GM23338 (cell line): ENCODE results near the gene ABHD6. TPM values are rescaled to one million over a fixed set of nuclear protein-coding genes. Genes with fewer than 3 reads are reported as not detected.

Experiments used
- ATAC-seq: fragments of 200-7000 bp; cut with Tn5 transposase; 3 replicates; pipeline ENCODE4 v1.9.1; 2020
- DNase-seq: peaks from one replicate; pipeline ENCODE4 v3.0.0-alpha.2; 2015; ENCODE audit warnings: low spot score
- H2AFZ ChIP-seq: fragments of 200-600 bp; sonication (generic); 2 replicates; pipeline ENCODE4 v1.8.0; 2016; ENCODE audit warnings: antibody characterized with exemption, mild to moderate bottlenecking, moderate library complexity
- H3F3A ChIP-seq: fragments of 200-600 bp; sonication (generic); replicated peaks from 2 replicates; pipeline ENCODE4 v1.8.0; 2017; ENCODE audit warnings: antibody characterized with exemption, mixed run types, low read depth
- H3K27ac ChIP-seq: fragments of 200-600 bp; sonication (generic); 2 replicates; pipeline ENCODE4 v1.6.1; 2016; ENCODE audit warnings: low read depth
- H3K27me3 ChIP-seq: fragments of 200-600 bp; sonication (generic); 2 replicates; pipeline ENCODE4 v1.8.0; 2016; ENCODE audit warnings: mild to moderate bottlenecking, mixed run types, moderate library complexity; ENCODE audit not compliant: insufficient read depth
- H3K36me3 ChIP-seq: fragments of 200-600 bp; sonication (generic); 2 replicates; pipeline ENCODE4 v1.8.0; 2016; ENCODE audit warnings: mild to moderate bottlenecking; ENCODE audit not compliant: insufficient read depth
- H3K4me1 ChIP-seq: fragments of 200-600 bp; sonication (generic); 2 replicates; pipeline ENCODE4 v1.8.0; 2016; ENCODE audit warnings: mild to moderate bottlenecking, moderate library complexity; ENCODE audit not compliant: insufficient read depth
- H3K4me2 ChIP-seq: fragments of 200-600 bp; sonication (generic); 2 replicates; pipeline ENCODE4 v1.7.1; 2017; ENCODE audit warnings: mixed run types
- H3K4me3 ChIP-seq: fragments of 200-600 bp; sonication (generic); 2 replicates; pipeline ENCODE4 v1.6.1; 2016; ENCODE audit warnings: mixed run types
- H3K79me2 ChIP-seq: fragments of 200-600 bp; sonication (generic); replicated peaks from 2 replicates; pipeline ENCODE4 v1.8.0; 2017; ENCODE audit warnings: mild to moderate bottlenecking; ENCODE audit not compliant: insufficient read depth
- H3K9me2 ChIP-seq: fragments of 200-600 bp; sonication (generic); 2 replicates; pipeline ENCODE4 v1.8.0; 2017; ENCODE audit not compliant: insufficient read depth
- H4K20me1 ChIP-seq: fragments of 200-600 bp; sonication (generic); replicated peaks from 2 replicates; pipeline ENCODE4 v1.8.0; 2017; ENCODE audit warnings: mild to moderate bottlenecking; ENCODE audit not compliant: insufficient read depth
- H3K27ac Mint-ChIP-seq: 2 replicates; pipeline ENCODE4 v1.8.0; 2020; ENCODE audit warnings: inconsistent platforms, mild to moderate bottlenecking, moderate library complexity, mixed read lengths
- H3K27me3 Mint-ChIP-seq: 3 replicates; pipeline ENCODE4 v1.8.0; 2022; ENCODE audit warnings: low read depth, mild to moderate bottlenecking, moderate library complexity, mixed read lengths, inconsistent platforms; ENCODE audit not compliant: insufficient read depth, poor library complexity
- H3K36me3 Mint-ChIP-seq: 3 replicates; pipeline ENCODE4 v1.8.0; 2021; ENCODE audit warnings: low read depth, mild to moderate bottlenecking, inconsistent platforms, moderate library complexity, mixed read lengths
- H3K4me1 Mint-ChIP-seq: 3 replicates; pipeline ENCODE4 v1.8.0; 2020; ENCODE audit warnings: mild to moderate bottlenecking, inconsistent platforms, mixed read lengths
- H3K4me3 Mint-ChIP-seq: 3 replicates; pipeline ENCODE4 v1.8.0; 2021; ENCODE audit warnings: moderate library complexity, mild to moderate bottlenecking, inconsistent platforms, mixed read lengths
- H3K9me3 Mint-ChIP-seq: 3 replicates; pipeline ENCODE4 v1.8.0; 2020; ENCODE audit warnings: moderate library complexity, mild to moderate bottlenecking, inconsistent platforms, mixed read lengths
- CREB1 ChIP-seq: fragments of 250-450 bp; sonication (Bioruptor Pico); IDR thresholded peaks from 2 replicates; pipeline ENCODE4 v1.5.0; 2020; ENCODE audit warnings: low read depth, mild to moderate bottlenecking, moderate library complexity
- CTCF ChIP-seq, 2 experiments: fragments of 200-600 bp in 1 of 2; sonication (generic) in 1 of 2; conservative IDR thresholded peaks; 2 replicates each; pipeline versions ENCODE4 v1.5.1 to v1.6.1; 2016 to 2017; ENCODE audit warnings: antibody characterized with exemption in 2 of 2, low read depth in 2 of 2, mild to moderate bottlenecking in 2 of 2, moderate library complexity in 1 of 2
- ETS1 ChIP-seq: IDR thresholded peaks from 2 replicates; pipeline ENCODE4 v1.6.1; 2016; ENCODE audit warnings: antibody characterized with exemption
- EZH2 ChIP-seq: fragments of 200-600 bp; sonication (generic); IDR thresholded peaks from one replicate; pipeline ENCODE4 v1.8.0; 2017; ENCODE audit warnings: antibody characterized with exemption, mild to moderate bottlenecking, low read depth; ENCODE audit not compliant: unreplicated experiment
- EZH2phosphoT487 ChIP-seq: fragments of 200-600 bp; sonication (generic); IDR thresholded peaks from one replicate; pipeline ENCODE4 v1.8.1; 2018; ENCODE audit warnings: antibody characterized with exemption; ENCODE audit not compliant: unreplicated experiment
- NANOG ChIP-seq: IDR thresholded peaks from 2 replicates; pipeline ENCODE4 v1.6.1; 2016; ENCODE audit warnings: antibody characterized with exemption, borderline replicate concordance
- REST ChIP-seq: IDR thresholded peaks from one replicate; pipeline ENCODE4 v1.6.1; 2018; ENCODE audit warnings: antibody characterized with exemption; ENCODE audit not compliant: unreplicated experiment
- STAT1 ChIP-seq: IDR thresholded peaks from one replicate; pipeline ENCODE4 v1.6.1; 2016; ENCODE audit warnings: antibody characterized with exemption; ENCODE audit not compliant: unreplicated experiment
- ZNF114 ChIP-seq: fragments of 250-450 bp; sonication (Bioruptor Pico); IDR thresholded peaks from 2 replicates; pipeline ENCODE4 v1.5.0; 2020; ENCODE audit warnings: mild to moderate bottlenecking, moderate library complexity
- ZNF331 ChIP-seq: fragments of 250-450 bp; sonication (Bioruptor Pico); IDR thresholded peaks from 2 replicates; pipeline ENCODE4 v1.5.0; 2020; ENCODE audit warnings: low read depth, mild to moderate bottlenecking, moderate library complexity
- polyA plus RNA-seq: library from polyadenylated mRNA; unstranded; fragments of >200 nt; fragmentation: Nextera tagmentation; extraction: Ambion mirVana; gene quantifications from 2 replicates; pipeline ENCODE4 v1.2.1, GENCODE V29; 2016
- total RNA-seq: library from RNA; depleted of rRNA; stranded (reverse); fragments of >200 nt; shearing (Covaris generic); gene quantifications from 2 replicates; pipeline ENCODE4 v1.2.3, GENCODE V29; 2014

The ABHD6 gene
- total and polyA plus RNA-seq, 2 experiments from 2014 or later = 3.7 to 5.5 TPM

GRCh38 chr3:58197588-58197987 lies 40.0 kb upstream of the ABHD6 start:
- Histone ChIP-seq H3K27me3 (no peaks in the 10 kb centered on the region), H2AFZ (no peak overlapping the region), H3K4me3 (no peak overlapping the region), H3K36me3 (no peaks in the 10 kb centered on the region), H3K27ac (no peak overlapping the region), H3K9me2 (no peaks in the 10 kb centered on the region), H4K20me1 (no peaks in the 10 kb centered on the region), H3F3A (no peaks in the 10 kb centered on the region), H3K4me2 (no peak overlapping the region), H3K4me1 (no peaks in the 10 kb centered on the region), H3K79me2 (no peaks in the 10 kb centered on the region)
- Mint-ChIP-seq H3K27me3 (peaks cover 2% of the 10 kb centered on the region), H3K4me1 (no peaks in the 10 kb centered on the region), H3K27ac (no peak overlapping the region), H3K36me3 (no peaks in the 10 kb centered on the region), H3K4me3 (no peak overlapping the region), H3K9me3 (peaks cover 6% of the 10 kb centered on the region; the same call in 1 of the 3 replicates)
- DNase-seq = no peak
- no peak for ATAC-seq
- TF ChIP-seq NANOG (no peak), CTCF (conservative IDR thresholded peaks at IDR 0.05; ENCODE audit: low read depth in 2 of 2) (no peak), ZNF331 (no peak), EZH2phosphoT487 (no peak), CREB1 (CRISPR knock-in tag) (no peak), STAT1 (no peak), ZNF114 (CRISPR knock-in tag) (no peak), EZH2 (no peak), REST (no peak)

GRCh38 chr3:58198362-58198761 lies 39.2 kb upstream of the ABHD6 start:
- DNase-seq (no peak), ATAC-seq (no peak)
- no peaks in the 10 kb centered on the region for H3K36me3 ChIP-seq
- peaks cover 2% of the 10 kb centered on the region for H3K27me3 Mint-ChIP-seq
- no peak overlapping the region for H3K4me3 ChIP-seq
- no peaks in the 10 kb centered on the region for H4K20me1 ChIP-seq
- H3K4me1 ChIP-seq = no peaks in the 10 kb centered on the region
- H3K27ac ChIP-seq = no peak overlapping the region
- H3K4me3 Mint-ChIP-seq = no peak overlapping the region
- H2AFZ ChIP-seq = no peak overlapping the region
- peaks cover 6% of the 10 kb centered on the region; the same call in 1 of the 3 replicates for H3K9me3 Mint-ChIP-seq
- H3K4me1 Mint-ChIP-seq = no peaks in the 10 kb centered on the region
- no peaks in the 10 kb centered on the region for H3K79me2 ChIP-seq
- no peaks in the 10 kb centered on the region for H3F3A ChIP-seq
- H3K36me3 Mint-ChIP-seq = no peaks in the 10 kb centered on the region
- H3K9me2 ChIP-seq = no peaks in the 10 kb centered on the region
- H3K27ac Mint-ChIP-seq = no peak overlapping the region
- H3K27me3 ChIP-seq = no peaks in the 10 kb centered on the region
- no peak overlapping the region for H3K4me2 ChIP-seq
- TF ChIP-seq REST (no peak), CREB1 (CRISPR knock-in tag) (no peak), ETS1 (no peak), ZNF331 (no peak), NANOG (no peak)
